MM.1S (cell line): ENCODE data around the gene KIF16B.

ENCODE experiments used
- DNase-seq: peaks from one replicate; pipeline ENCODE4 v3.0.0-alpha.2; 2015
- H2AFZ ChIP-seq: fragments of 300-600 bp; sonication (generic); 2 replicates; pipeline ENCODE4 v1.6.0; 2016; ENCODE audit warnings: antibody characterized with exemption, low read length
- H3F3A ChIP-seq: fragments of 300-600 bp; sonication (generic); 2 replicates; pipeline ENCODE4 v1.6.1; 2016; ENCODE audit warnings: mild to moderate bottlenecking, antibody characterized with exemption, low read length, moderate library complexity, mixed read lengths; ENCODE audit not compliant: insufficient read depth
- H3K27ac ChIP-seq: fragments of 300-600 bp; sonication (generic); 2 replicates; pipeline ENCODE4 v1.5.1; 2016; ENCODE audit warnings: mild to moderate bottlenecking, low read length
- H3K27me3 ChIP-seq: fragments of 300-600 bp; sonication (generic); replicated peaks from 2 replicates; pipeline ENCODE4 v1.6.0; 2016; ENCODE audit warnings: low read length; ENCODE audit not compliant: insufficient read depth
- H3K36me3 ChIP-seq: fragments of 300-600 bp; sonication (generic); replicated peaks from 2 replicates; pipeline ENCODE4 v1.6.1; 2016; ENCODE audit warnings: mild to moderate bottlenecking, low read length, mixed read lengths; ENCODE audit not compliant: insufficient read depth
- H3K4me1 ChIP-seq: fragments of 300-600 bp; sonication (generic); 2 replicates; pipeline ENCODE4 v1.6.1; 2016; ENCODE audit warnings: low read length, mixed read lengths
- H3K4me2 ChIP-seq: fragments of 300-600 bp; sonication (generic); 2 replicates; pipeline ENCODE4 v1.6.0; 2016; ENCODE audit warnings: low read depth, low read length
- H3K4me3 ChIP-seq: fragments of 300-600 bp; sonication (generic); 2 replicates; pipeline ENCODE4 v1.5.1; 2016; ENCODE audit warnings: low read length, mixed read lengths
- H3K79me2 ChIP-seq: fragments of 300-600 bp; sonication (generic); 2 replicates; pipeline ENCODE4 v1.6.1; 2016; ENCODE audit warnings: mixed run types, low read length, mixed read lengths
- H3K9ac ChIP-seq: fragments of 300-600 bp; sonication (generic); 2 replicates; pipeline ENCODE4 v1.6.1; 2016; ENCODE audit warnings: low read length, mixed read lengths
- H3K9me2 ChIP-seq: fragments of 300-600 bp; sonication (generic); replicated peaks from 2 replicates; pipeline ENCODE4 v1.6.1; 2016; ENCODE audit warnings: mild to moderate bottlenecking, low read length, mixed read lengths; ENCODE audit not compliant: insufficient read depth
- H3K9me3 ChIP-seq: fragments of 300-600 bp; sonication (generic); replicated peaks from 2 replicates; pipeline ENCODE4 v1.6.1; 2016; ENCODE audit warnings: mild to moderate bottlenecking, low read length, mixed read lengths; ENCODE audit not compliant: insufficient read depth
- H4K20me1 ChIP-seq: fragments of 300-600 bp; sonication (generic); 2 replicates; pipeline ENCODE4 v1.6.1; 2016; ENCODE audit warnings: mild to moderate bottlenecking, low read length, moderate library complexity, mixed read lengths; ENCODE audit not compliant: insufficient read depth
- CTCF ChIP-seq: fragments of 300-600 bp; sonication (generic); IDR thresholded peaks from 2 replicates; pipeline ENCODE4 v1.5.1; 2016; ENCODE audit warnings: antibody characterized with exemption, low read length, mixed read lengths
- EZH2 ChIP-seq: fragments of 300-600 bp; sonication (generic); optimal IDR thresholded peaks from 2 replicates; pipeline ENCODE3; 2017; ENCODE audit warnings: low read depth, mild to moderate bottlenecking, antibody characterized with exemption, low read length, mixed read lengths
- EZH2phosphoT487 ChIP-seq: fragments of 300-600 bp; sonication (generic); IDR thresholded peaks from 2 replicates; pipeline ENCODE4 v1.6.1; 2018; ENCODE audit warnings: antibody characterized with exemption, low read length

KIF16B gene

GRCh38 chr20:16537918-16538317, 35.3 kb downstream of the KIF16B start:
- Histone ChIP-seq H3K27ac (no peak overlapping the region), H3K9me3 (no peaks in the 10 kb centered on the region), H3K79me2 (no peaks in the 10 kb centered on the region), H3K4me2 (no peak overlapping the region), H3K4me1 (no peaks in the 10 kb centered on the region), H3K9me2 (no peaks in the 10 kb centered on the region), H4K20me1 (no peaks in the 10 kb centered on the region), H3K36me3 (no peaks in the 10 kb centered on the region), H3F3A (no peaks in the 10 kb centered on the region), H3K27me3 (no peaks in the 10 kb centered on the region), H2AFZ (no peak overlapping the region), H3K9ac (no peak overlapping the region), H3K4me3 (no peak overlapping the region)
- DNase-seq = no peak
- TF ChIP-seq EZH2phosphoT487 (no peak), CTCF (no peak), EZH2 (no peak)

DNA sequence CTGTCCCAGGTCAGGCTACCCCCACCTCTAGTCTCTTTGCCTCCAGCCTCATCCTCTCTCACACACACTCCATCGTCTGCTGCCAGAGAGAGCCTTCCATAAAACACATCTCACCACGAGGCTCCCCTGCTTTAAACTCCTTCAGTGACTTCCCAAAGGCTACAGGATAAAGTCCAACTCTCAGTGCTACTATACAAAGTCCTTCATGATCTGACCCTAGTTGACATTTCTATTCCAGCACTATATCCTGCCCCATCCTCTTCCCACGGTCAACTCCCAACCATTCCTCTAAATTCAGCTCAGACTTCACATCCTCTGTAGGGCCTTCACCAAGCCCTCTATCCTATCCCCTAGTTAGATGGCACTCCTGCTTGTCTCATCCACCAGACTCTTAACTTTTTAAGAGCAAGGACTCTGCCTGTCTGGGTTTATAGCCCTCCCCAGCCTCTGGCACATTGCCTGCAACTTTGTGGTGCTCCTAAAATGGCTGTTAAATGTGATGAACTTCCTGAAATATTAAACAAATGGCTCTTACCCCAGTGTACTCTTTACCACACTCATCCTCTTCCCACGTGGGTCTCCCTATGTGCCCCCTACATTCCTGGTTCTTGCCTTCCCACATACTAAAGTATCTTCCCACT, 36.1 kb downstream of the KIF16B start:
- Histone ChIP-seq H3K4me3 (no peak overlapping the region), H3K4me1 (no peaks in the 10 kb centered on the region), H3K9ac (no peak overlapping the region), H3K27ac (no peak overlapping the region), H3K79me2 (no peaks in the 10 kb centered on the region), H3K36me3 (no peaks in the 10 kb centered on the region), H3F3A (no peaks in the 10 kb centered on the region), H3K4me2 (no peak overlapping the region), H3K27me3 (no peaks in the 10 kb centered on the region), H3K9me3 (no peaks in the 10 kb centered on the region), H3K9me2 (no peaks in the 10 kb centered on the region), H4K20me1 (no peaks in the 10 kb centered on the region), H2AFZ (no peak overlapping the region)
- DNase-seq = no peak
- no peak for TF ChIP-seq EZH2
- TF ChIP-seq CTCF = no peak
- no peak for TF ChIP-seq EZH2phosphoT487

GRCh38 chr20:16535277-16535676, 38.0 kb downstream of the KIF16B start:
- no peak overlapping the region for H3K9ac ChIP-seq
- H3K9me3 ChIP-seq = no peaks in the 10 kb centered on the region
- H3F3A ChIP-seq = no peaks in the 10 kb centered on the region
- TF ChIP-seq EZH2phosphoT487 (no peak), EZH2 (no peak), CTCF (no peak)
- H3K27ac ChIP-seq = no peak overlapping the region
- no peak overlapping the region for H3K4me3 ChIP-seq
- no peaks in the 10 kb centered on the region for H4K20me1 ChIP-seq
- H3K27me3 ChIP-seq = no peaks in the 10 kb centered on the region
- DNase-seq = no peak
- H3K4me1 ChIP-seq = no peaks in the 10 kb centered on the region
- H3K79me2 ChIP-seq = no peaks in the 10 kb centered on the region
- H2AFZ ChIP-seq = no peak overlapping the region
- no peak overlapping the region for H3K4me2 ChIP-seq
- no peaks in the 10 kb centered on the region for H3K9me2 ChIP-seq
- no peaks in the 10 kb centered on the region for H3K36me3 ChIP-seq
